ENCODE data around the gene LIPI.

- no peak for TF ChIP-seq CTCF (IDR thresholded peaks at IDR 0.05)
- no peak for TF ChIP-seq POLR2A (IDR thresholded peaks at IDR 0.05)
Measured at GRCh38 chr21:14124266-14124665, 86.5 kb downstream of the LIPI start.

Data from testis (tissue), 2 donors.